CD4-positive, alpha-beta T cell treated with Interleukin-15 for 4 hours (primary cell): ENCODE measurements around the gene SLC9A5.
A peak's percentile ranks its signal among the peaks of the same experiment; 100 is the strongest.

Source experiments
- DNase-seq: peaks from one replicate; pipeline ENCODE4 v3.0.0-alpha.2; 2020; ENCODE audit warnings: low spot score

SLC9A5 gene

DNA sequence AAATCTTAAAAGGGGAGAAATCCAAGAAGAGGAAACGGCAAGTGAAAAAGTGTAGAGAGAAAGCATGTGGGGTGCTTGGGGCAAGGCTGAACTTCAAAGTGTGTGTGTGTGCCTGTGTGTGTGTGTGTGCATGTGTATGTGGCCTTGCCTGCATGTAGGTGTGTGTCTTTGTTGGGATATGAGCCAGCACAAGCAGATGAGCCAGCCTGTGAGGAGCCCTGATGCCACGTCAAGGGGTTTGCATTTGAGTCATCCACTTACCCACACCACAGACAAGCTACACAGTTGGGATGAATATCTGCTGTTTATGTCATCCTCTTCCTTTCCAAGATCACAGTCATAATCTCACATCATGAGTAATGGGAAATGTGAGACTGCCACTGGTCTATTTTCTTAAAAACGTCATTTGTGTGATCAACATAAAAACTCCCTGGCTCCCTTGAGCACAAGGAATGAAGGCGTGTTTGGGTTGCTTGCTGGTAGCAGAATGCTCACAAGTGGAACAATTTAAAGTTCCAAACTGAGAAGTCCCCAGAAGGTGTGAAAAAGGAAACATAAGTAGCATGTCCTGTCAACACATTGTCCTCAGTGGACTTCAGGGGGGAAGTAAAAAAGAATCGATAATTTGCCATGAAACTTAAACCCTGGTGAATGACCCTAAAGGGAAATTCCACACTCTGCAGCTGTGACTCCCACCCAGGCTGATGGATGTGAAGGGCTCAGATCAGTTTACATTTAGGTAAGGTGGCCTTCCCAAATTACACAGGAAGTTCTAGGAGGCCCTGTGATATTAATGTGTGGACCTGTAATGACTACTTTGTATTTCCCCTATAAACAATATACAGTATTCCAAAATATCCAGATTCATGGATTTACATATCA, 63.1 kb downstream of the SLC9A5 start:
- peak; percentile 25 for DNase-seq

GRCh38 chr16:67312719-67313118, 63.9 kb downstream of the SLC9A5 start:
- DNase-seq = no peak

DNA sequence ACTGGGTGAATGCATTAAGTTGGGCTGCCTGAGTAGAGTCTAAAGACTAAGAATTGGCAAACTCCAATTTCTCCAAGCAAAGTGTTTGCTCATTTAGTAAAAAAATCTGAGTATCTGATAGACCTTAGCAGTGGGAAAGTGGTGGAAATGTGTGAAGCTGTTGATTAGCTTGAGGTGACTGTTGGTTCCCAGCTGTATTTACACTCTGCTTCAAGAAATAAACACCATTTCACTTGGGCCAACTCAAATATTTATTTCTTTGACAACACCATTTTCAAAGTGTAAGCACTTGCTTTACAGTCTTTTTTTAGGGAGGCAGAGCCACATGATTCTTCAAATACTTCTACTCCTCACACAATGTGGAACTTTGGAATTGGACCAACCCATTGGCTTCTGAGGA, 69.1 kb downstream of the SLC9A5 start:
- DNase-seq = no peak
